ENCODE results near the gene NPY4R.
"Not testable (repeated sequence)": the region's sequence is repeated elsewhere in the genome, so short reads cannot be mapped to it uniquely, and the experiment has no call there.

Gene NPY4R

DNA sequence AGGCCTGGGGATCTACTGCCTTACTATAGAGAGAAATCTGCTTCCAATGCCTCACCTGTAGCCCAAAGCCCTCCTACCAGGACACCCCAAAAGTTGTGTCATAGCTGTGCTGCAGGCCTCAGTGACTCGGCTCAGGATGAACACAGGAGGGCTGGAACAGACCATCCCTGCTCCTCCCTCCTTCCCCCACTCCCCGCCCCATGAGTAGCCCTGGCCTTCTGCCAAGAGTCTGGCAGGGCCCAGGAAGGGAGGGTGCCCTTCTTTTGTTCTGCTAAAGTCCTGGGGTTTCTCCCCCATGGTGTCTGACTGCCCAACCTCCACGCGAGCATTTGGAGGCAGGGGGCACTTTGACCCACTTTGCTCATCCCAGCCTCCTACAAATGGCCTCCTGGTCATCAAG, 24.8 kb downstream of the NPY4R start:
- H3F3A ChIP-seq (ENCODE audit: insufficient read depth, low read length); DNase-seq; H3K4me3 ChIP-seq (ENCODE audit: low read length); H3K4me2 ChIP-seq (ENCODE audit: low read depth, low read length); H3K27ac ChIP-seq (ENCODE audit: low read length); H3K36me3 ChIP-seq (replicated peaks; ENCODE audit: insufficient read depth, low read length); H3K27me3 ChIP-seq (replicated peaks; ENCODE audit: insufficient read depth, low read length); H4K20me1 ChIP-seq (ENCODE audit: insufficient read depth, low read length); H3K9ac ChIP-seq (ENCODE audit: low read length); H3K79me2 ChIP-seq (ENCODE audit: low read length); H2AFZ ChIP-seq (ENCODE audit: low read length); H3K9me3 ChIP-seq (replicated peaks; ENCODE audit: insufficient read depth, low read length); H3K9me2 ChIP-seq (replicated peaks; ENCODE audit: insufficient read depth, low read length); H3K4me1 ChIP-seq (ENCODE audit: low read length): not testable (repeated sequence)

DNA sequence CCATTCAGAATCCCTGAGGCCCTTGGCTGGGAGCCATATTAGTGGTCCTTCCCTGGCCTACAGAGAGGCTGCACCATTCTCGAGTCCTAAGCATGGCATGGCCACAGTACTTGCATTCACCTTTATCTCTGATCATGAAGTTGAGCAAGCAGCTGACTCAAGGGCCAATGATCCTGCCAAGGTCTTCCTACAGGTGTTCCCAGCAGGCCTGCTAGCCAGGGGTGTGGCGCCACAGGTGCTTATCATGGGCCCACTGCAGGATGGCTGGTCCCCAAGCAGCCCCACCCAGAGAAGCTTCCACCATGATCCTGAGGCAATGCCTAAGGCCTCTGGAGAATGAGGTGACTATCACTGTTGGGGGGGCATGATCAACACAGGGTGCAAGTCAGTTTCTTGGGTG, 42.2 kb downstream of the NPY4R start:
- not testable (repeated sequence) for H3K27ac ChIP-seq (ENCODE audit: low read length); H3K4me3 ChIP-seq (ENCODE audit: low read length); H3K27me3 ChIP-seq (replicated peaks; ENCODE audit: insufficient read depth, low read length); H3K9ac ChIP-seq (ENCODE audit: low read length); H3K9me2 ChIP-seq (replicated peaks; ENCODE audit: insufficient read depth, low read length); DNase-seq; H4K20me1 ChIP-seq (ENCODE audit: insufficient read depth, low read length); H3K79me2 ChIP-seq (ENCODE audit: low read length); H3K9me3 ChIP-seq (replicated peaks; ENCODE audit: insufficient read depth, low read length); H3K4me2 ChIP-seq (ENCODE audit: low read depth, low read length); H3K4me1 ChIP-seq (ENCODE audit: low read length); H2AFZ ChIP-seq (ENCODE audit: low read length); H3F3A ChIP-seq (ENCODE audit: insufficient read depth, low read length); H3K36me3 ChIP-seq (replicated peaks; ENCODE audit: insufficient read depth, low read length)

DNA sequence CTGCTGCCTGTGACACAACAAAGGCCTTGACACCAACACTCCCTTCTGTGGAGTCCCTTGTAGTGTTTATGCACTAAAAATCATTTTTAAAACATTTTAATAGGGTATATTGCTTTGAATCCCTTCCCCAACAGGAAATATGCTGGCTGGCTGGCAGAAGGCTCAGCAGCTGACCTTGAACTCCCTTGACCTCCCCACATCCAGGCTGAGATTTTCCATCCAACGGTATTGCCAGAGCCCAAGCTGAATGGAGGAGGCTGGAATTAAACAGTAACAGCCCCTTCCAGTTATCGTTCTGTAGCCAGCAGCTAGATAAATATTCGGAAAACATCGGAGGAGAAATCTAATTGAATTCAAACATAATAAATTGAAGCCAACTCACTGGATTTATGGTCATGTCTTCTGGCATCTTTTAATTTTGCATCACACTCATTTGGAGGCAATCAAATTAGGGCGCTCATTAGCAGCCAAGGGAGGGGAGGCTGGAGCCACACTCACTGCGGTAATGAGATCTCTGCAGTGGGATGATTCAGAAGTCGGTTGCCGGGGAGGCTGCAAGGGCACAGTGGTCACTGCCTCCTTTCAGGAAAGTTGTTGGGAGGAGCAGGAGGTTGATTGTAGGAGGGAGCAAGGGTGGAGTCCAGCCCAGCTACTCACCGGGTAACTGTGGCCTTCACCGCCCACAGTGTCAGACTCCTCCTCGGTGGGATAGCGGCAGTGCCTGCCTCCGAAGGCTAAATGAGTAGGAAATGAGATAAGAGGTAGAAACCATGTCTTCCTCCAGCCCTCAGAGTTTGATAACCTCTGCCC, 46.0 kb downstream of the NPY4R start:
- not testable (repeated sequence) for H3K79me2 ChIP-seq (ENCODE audit: low read length); H3K27me3 ChIP-seq (replicated peaks; ENCODE audit: insufficient read depth, low read length); H3F3A ChIP-seq (ENCODE audit: insufficient read depth, low read length); H2AFZ ChIP-seq (ENCODE audit: low read length); H3K9me2 ChIP-seq (replicated peaks; ENCODE audit: insufficient read depth, low read length); H3K27ac ChIP-seq (ENCODE audit: low read length); H4K20me1 ChIP-seq (ENCODE audit: insufficient read depth, low read length); H3K4me3 ChIP-seq (ENCODE audit: low read length); DNase-seq; H3K4me2 ChIP-seq (ENCODE audit: low read depth, low read length); H3K9me3 ChIP-seq (replicated peaks; ENCODE audit: insufficient read depth, low read length); H3K36me3 ChIP-seq (replicated peaks; ENCODE audit: insufficient read depth, low read length); H3K4me1 ChIP-seq (ENCODE audit: low read length); H3K9ac ChIP-seq (ENCODE audit: low read length)

DNA sequence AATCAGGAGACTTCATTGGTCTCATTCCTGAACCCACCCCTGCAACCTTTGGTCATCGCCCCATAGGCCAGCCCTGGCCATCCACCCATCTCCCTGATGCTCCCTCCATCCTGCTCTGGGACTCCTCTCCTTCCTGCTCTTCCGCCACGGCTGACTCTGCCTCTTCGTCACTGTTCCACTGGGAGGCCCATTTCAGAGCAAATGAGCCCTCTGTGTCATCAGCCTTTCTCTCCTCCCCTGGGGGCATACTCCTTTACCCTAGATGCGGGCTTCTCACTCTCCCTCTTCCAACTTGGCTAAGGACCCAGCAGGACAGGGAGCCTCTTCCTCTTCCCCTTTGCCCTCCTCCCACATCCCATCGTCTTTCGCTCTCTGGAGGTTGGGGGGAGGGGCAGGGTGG, 47.5 kb downstream of the NPY4R start:
- not testable (repeated sequence) for H3K27me3 ChIP-seq (replicated peaks; ENCODE audit: insufficient read depth, low read length); H3F3A ChIP-seq (ENCODE audit: insufficient read depth, low read length)

DNA sequence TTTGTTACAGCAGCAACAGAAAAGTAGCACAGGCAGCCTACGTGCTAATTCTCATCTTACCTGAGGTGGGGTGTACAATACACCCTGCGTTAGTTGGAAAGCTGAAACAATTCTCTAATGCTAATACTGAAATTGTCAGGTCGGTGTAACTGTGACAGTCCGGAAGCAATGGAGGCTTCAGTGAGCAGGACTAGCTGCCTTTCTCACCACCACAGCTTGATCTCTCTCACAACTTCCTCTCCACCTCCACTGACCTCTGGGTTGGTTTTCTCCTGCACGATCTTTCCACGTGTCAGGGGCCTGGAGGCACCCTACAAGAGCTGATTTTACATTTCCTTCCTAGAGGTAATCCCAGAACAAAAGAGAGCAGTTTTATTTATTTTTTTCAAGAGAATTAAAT, 50.5 kb downstream of the NPY4R start:
- H3K4me1 ChIP-seq (ENCODE audit: low read length); H3K4me3 ChIP-seq (ENCODE audit: low read length); H3K27ac ChIP-seq (ENCODE audit: low read length); H3K4me2 ChIP-seq (ENCODE audit: low read depth, low read length); H3K79me2 ChIP-seq (ENCODE audit: low read length); H3K27me3 ChIP-seq (replicated peaks; ENCODE audit: insufficient read depth, low read length); H3K9me3 ChIP-seq (replicated peaks; ENCODE audit: insufficient read depth, low read length); H4K20me1 ChIP-seq (ENCODE audit: insufficient read depth, low read length); DNase-seq; H2AFZ ChIP-seq (ENCODE audit: low read length); H3K9ac ChIP-seq (ENCODE audit: low read length); H3K9me2 ChIP-seq (replicated peaks; ENCODE audit: insufficient read depth, low read length); H3K36me3 ChIP-seq (replicated peaks; ENCODE audit: insufficient read depth, low read length); H3F3A ChIP-seq (ENCODE audit: insufficient read depth, low read length): not testable (repeated sequence)

More for the DNA sequence above, 47.5 kb downstream of the NPY4R start:
- H3K9ac ChIP-seq (ENCODE audit: low read length); H4K20me1 ChIP-seq (ENCODE audit: insufficient read depth, low read length); DNase-seq; H3K36me3 ChIP-seq (replicated peaks; ENCODE audit: insufficient read depth, low read length); H3K9me2 ChIP-seq (replicated peaks; ENCODE audit: insufficient read depth, low read length); H3K4me1 ChIP-seq (ENCODE audit: low read length); H3K79me2 ChIP-seq (ENCODE audit: low read length); H3K27ac ChIP-seq (ENCODE audit: low read length); H3K4me3 ChIP-seq (ENCODE audit: low read length); H2AFZ ChIP-seq (ENCODE audit: low read length); H3K9me3 ChIP-seq (replicated peaks; ENCODE audit: insufficient read depth, low read length); H3K4me2 ChIP-seq (ENCODE audit: low read depth, low read length): not testable (repeated sequence)

DNA sequence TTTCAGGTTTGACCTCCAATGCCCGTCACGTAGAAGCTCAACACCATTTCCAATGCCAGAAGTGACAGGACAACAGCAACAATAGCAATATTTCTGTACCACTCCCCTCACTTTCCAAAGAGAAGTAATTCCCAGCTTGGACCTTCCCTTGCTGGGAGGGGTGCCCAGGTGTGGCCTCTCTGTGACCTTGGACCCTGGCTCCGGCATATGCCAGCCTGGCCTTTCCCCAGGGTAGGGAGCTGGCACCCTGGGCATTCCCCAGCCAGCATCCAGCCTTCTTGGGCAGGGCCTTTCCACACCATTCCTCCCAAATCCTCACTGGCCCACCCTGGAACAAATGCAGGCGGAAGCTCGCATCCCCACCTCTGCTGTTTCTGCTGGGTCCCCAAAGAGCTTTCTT, 53.1 kb downstream of the NPY4R start:
- not testable (repeated sequence) for H3K9ac ChIP-seq (ENCODE audit: low read length); H3K9me3 ChIP-seq (replicated peaks; ENCODE audit: insufficient read depth, low read length); H3K79me2 ChIP-seq (ENCODE audit: low read length); H3K4me2 ChIP-seq (ENCODE audit: low read depth, low read length); H3F3A ChIP-seq (ENCODE audit: insufficient read depth, low read length); H3K9me2 ChIP-seq (replicated peaks; ENCODE audit: insufficient read depth, low read length); H3K4me1 ChIP-seq (ENCODE audit: low read length); H3K36me3 ChIP-seq (replicated peaks; ENCODE audit: insufficient read depth, low read length); H3K27me3 ChIP-seq (replicated peaks; ENCODE audit: insufficient read depth, low read length); H3K27ac ChIP-seq (ENCODE audit: low read length); DNase-seq; H3K4me3 ChIP-seq (ENCODE audit: low read length); H4K20me1 ChIP-seq (ENCODE audit: insufficient read depth, low read length); H2AFZ ChIP-seq (ENCODE audit: low read length)

DNA sequence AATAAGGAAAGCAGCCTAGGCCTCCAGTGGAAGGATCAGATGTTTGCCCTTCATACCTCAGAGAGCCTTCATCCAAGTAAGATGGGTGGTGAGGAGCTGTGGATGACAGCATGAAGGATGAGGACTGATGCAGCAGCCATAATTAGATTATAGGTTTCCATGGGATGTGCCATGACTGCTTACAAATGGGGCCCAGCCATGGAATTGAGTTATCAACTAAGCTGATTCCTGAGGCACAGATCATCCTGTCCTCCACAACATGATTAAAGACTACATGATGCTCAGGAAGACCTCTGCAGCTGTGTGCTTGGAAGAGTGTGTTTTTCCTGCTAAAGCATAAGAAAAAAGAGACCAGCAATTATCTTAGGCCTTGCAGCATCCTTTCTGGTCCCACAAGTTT, 54.6 kb downstream of the NPY4R start:
- DNase-seq; H3F3A ChIP-seq (ENCODE audit: insufficient read depth, low read length); H3K4me1 ChIP-seq (ENCODE audit: low read length); H3K9me2 ChIP-seq (replicated peaks; ENCODE audit: insufficient read depth, low read length); H3K79me2 ChIP-seq (ENCODE audit: low read length); H3K36me3 ChIP-seq (replicated peaks; ENCODE audit: insufficient read depth, low read length); H3K27ac ChIP-seq (ENCODE audit: low read length); H3K4me2 ChIP-seq (ENCODE audit: low read depth, low read length); H3K4me3 ChIP-seq (ENCODE audit: low read length); H4K20me1 ChIP-seq (ENCODE audit: insufficient read depth, low read length); H3K27me3 ChIP-seq (replicated peaks; ENCODE audit: insufficient read depth, low read length); H3K9ac ChIP-seq (ENCODE audit: low read length); H3K9me3 ChIP-seq (replicated peaks; ENCODE audit: insufficient read depth, low read length); H2AFZ ChIP-seq (ENCODE audit: low read length): not testable (repeated sequence)
